ENCODE measurements around the gene AGBL4. TPM values are rescaled to one million over a fixed set of nuclear protein-coding genes. Genes with fewer than 3 reads are reported as not detected.

Gene AGBL4
- total and polyA plus RNA-seq, 10 donors = 0.05 to 1.8 (median 0.32) TPM; not detected in 1

GRCh38 chr1:49125746-49126145, 898.0 kb downstream of the AGBL4 start:
- no peak for TF ChIP-seq CTCF (IDR thresholded peaks at IDR 0.05 in 8 of 11, conservative IDR thresholded peaks at IDR 0.05 in 3 of 11)
- TF ChIP-seq POLR2AphosphoS5 (IDR thresholded peaks at IDR 0.05) = no peak
- Histone ChIP-seq H3K27me3 (replicated peaks in 1 of 7) (no peaks in the 10 kb centered on the region), H3K36me3 (no peaks in the 10 kb centered on the region), H3K4me3 (no peak overlapping the region), H3K4me1 (no peaks in the 10 kb centered on the region), H3K9me3 (peaks cover 0 to 14% (median 2%) of the 10 kb centered on the region in 8 donors), H3K27ac (no peak overlapping the region)
- 43 to 69% (median 60%) methylated on average over 1 of the region's 1 CpG for WGBS, 5 donors
- DNase-seq = no peak
- intact Hi-C loops (cut with DNase I; ENCODE audit: low total_unique reads) = no loop called here

GRCh38 chr1:49111931-49112330, 911.8 kb downstream of the AGBL4 start:
- TF ChIP-seq POLR2A (IDR thresholded peaks at IDR 0.05) (no peak), CTCF (IDR thresholded peaks at IDR 0.05 in 8 of 11, conservative IDR thresholded peaks at IDR 0.05 in 3 of 11) (no peak)
- Histone ChIP-seq H3K27ac (no peak overlapping the region), H3K4me3 (no peak overlapping the region), H3K9me3 (peaks cover 0 to 30% (median 9%) of the 10 kb centered on the region in 8 donors), H3K4me1 (no peaks in the 10 kb centered on the region), H3K36me3 (no peaks in the 10 kb centered on the region), H3K27me3 (replicated peaks in 1 of 7) (no peaks in the 10 kb centered on the region)
- WGBS, 5 donors = 88 to 98% (median 96%) methylated on average over 1 of the region's 1 CpG
- no peak for DNase-seq
- intact Hi-C loops (cut with DNase I; ENCODE audit: low total_unique reads) = no loop called here

- H3K4me3 ChIP-seq = no peak overlapping the region
- H3K27me3 ChIP-seq (replicated peaks in 1 of 7) = no peaks in the 10 kb centered on the region
- H3K4me1 ChIP-seq = no peaks in the 10 kb centered on the region
- H3K36me3 ChIP-seq = no peaks in the 10 kb centered on the region
- intact Hi-C loops (cut with DNase I; ENCODE audit: low total_unique reads) = no loop called here
- DNase-seq = no peak
- no peak for TF ChIP-seq POLR2A (IDR thresholded peaks at IDR 0.05)
- no peak for TF ChIP-seq POLR2AphosphoS5 (IDR thresholded peaks at IDR 0.05)
- TF ChIP-seq CTCF (IDR thresholded peaks at IDR 0.05 in 8 of 11, conservative IDR thresholded peaks at IDR 0.05 in 3 of 11) = no peak
- no peak overlapping the region for H3K27ac ChIP-seq
- H3K9me3 ChIP-seq = no peaks in the 10 kb centered on the region
Observed at GRCh38 chr1:49106445-49106844, 917.3 kb downstream of the AGBL4 start.

- H3K9me3 ChIP-seq = no peaks in the 10 kb centered on the region
- intact Hi-C loops (cut with DNase I; ENCODE audit: low total_unique reads) = no loop called here
- H3K4me3 ChIP-seq = no peak overlapping the region
- DNase-seq = no peak
- TF ChIP-seq POLR2AphosphoS5 (IDR thresholded peaks at IDR 0.05) (no peak), POLR2A (IDR thresholded peaks at IDR 0.05) (no peak), CTCF (IDR thresholded peaks at IDR 0.05 in 8 of 11, conservative IDR thresholded peaks at IDR 0.05 in 3 of 11) (no peak)
- no peak overlapping the region for H3K27ac ChIP-seq
- no peaks in the 10 kb centered on the region for H3K27me3 ChIP-seq (replicated peaks in 1 of 7)
- H3K36me3 ChIP-seq = no peaks in the 10 kb centered on the region
- H3K4me1 ChIP-seq = no peaks in the 10 kb centered on the region
- WGBS, 5 donors = 49 to 69% (median 62%) methylated on average over 3 of the region's 3 CpGs
Observed at GRCh38 chr1:49104575-49104974, 919.2 kb downstream of the AGBL4 start.
